ENCODE results near the gene CLDN9. TPM values are rescaled to one million over a fixed set of nuclear protein-coding genes. Genes with fewer than 3 reads are reported as not detected.

CLDN9 gene
- total RNA-seq, 1 donor from 2014 or later, result 2.2 TPM

DNA sequence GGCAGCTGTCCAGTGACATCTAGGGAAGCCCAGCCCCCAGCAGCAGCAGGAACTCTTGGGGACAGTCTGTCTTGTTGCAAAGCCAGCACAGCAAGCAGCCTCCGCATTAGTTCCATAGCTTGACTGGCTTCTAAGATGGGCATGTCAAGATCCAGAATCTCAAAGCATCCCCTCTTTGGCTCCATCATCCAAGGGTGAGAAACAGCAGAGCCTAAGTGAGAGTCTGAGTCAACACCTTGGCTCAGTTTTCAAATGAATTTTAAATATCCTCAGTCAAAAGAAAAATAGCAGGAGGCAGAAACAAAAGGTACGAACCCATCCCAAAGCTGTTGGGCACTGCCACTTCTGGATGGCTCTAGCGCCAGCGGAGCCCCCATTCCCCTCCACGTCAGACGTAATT lies 2.2 kb downstream of the CLDN9 start:
- Mint-ChIP-seq H3K36me3 (ENCODE audit: insufficient read depth) (peaks cover 13% of the 10 kb centered on the region), H3K4me3 (ENCODE audit: low read depth) (peak overlapping the region; percentile 93), H3K27ac (peak overlapping the region; percentile 97), H3K4me1 (ENCODE audit: low read depth) (peaks cover 52% of the 10 kb centered on the region), H3K27me3 (no peaks in the 10 kb centered on the region), H3K9me3 (ENCODE audit: low read depth) (no peaks in the 10 kb centered on the region)
- TF ChIP-seq, protein P1, sequence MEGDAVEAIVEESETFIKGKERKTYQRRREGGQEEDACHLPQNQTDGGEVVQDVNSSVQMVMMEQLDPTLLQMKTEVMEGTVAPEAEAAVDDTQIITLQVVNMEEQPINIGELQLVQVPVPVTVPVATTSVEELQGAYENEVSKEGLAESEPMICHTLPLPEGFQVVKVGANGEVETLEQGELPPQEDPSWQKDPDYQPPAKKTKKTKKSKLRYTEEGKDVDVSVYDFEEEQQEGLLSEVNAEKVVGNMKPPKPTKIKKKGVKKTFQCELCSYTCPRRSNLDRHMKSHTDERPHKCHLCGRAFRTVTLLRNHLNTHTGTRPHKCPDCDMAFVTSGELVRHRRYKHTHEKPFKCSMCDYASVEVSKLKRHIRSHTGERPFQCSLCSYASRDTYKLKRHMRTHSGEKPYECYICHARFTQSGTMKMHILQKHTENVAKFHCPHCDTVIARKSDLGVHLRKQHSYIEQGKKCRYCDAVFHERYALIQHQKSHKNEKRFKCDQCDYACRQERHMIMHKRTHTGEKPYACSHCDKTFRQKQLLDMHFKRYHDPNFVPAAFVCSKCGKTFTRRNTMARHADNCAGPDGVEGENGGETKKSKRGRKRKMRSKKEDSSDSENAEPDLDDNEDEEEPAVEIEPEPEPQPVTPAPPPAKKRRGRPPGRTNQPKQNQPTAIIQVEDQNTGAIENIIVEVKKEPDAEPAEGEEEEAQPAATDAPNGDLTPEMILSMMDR (IDR thresholded peaks at IDR 0.05; ENCODE audit: unreplicated experiment), result no peak
- DNase-seq (ENCODE audit: low spot score, unreplicated experiment), result no peak

DNA sequence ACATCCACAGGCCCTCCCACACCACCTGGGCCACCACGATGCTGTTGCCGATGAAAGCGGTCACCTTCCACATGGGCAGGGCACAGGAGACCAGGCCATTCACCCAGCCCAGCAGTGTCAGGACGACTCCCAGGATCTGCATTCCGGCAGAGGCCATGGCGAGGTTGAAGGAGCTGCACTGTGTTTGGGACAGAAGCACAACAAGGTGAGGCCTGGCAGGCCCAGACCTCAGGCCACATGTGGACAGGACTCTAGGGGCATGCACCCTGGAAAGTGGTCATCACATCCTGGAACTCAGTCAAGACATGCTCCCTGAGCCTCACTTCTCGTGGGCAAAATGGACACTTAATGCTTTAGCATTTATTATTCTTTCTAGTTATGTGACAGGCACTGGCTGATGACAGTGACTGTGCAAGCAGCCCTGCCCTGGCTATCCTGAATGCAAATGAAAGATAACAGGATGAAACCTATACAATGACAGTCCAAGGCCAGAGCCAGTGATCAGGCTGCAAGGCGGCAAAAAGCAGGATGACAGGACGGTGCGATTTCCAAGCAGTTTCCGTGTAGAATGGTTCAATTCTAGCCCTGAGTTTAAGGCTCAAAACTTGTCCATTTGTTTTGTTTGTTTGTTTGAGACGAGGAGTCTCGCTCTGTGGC lies 3.3 kb downstream of the CLDN9 start:
- H3K9me3 Mint-ChIP-seq (ENCODE audit: low read depth), result no peaks in the 10 kb centered on the region
- TF ChIP-seq, protein P1 (IDR thresholded peaks at IDR 0.05; ENCODE audit: unreplicated experiment), result no peak
- H3K36me3 Mint-ChIP-seq (ENCODE audit: insufficient read depth), result peaks cover 13% of the 10 kb centered on the region
- peak overlapping the region; percentile 97 for H3K27ac Mint-ChIP-seq
- no peaks in the 10 kb centered on the region for H3K27me3 Mint-ChIP-seq
- H3K4me3 Mint-ChIP-seq (ENCODE audit: low read depth), result peak overlapping the region; percentile 93
- no peak for DNase-seq (ENCODE audit: low spot score, unreplicated experiment)
- H3K4me1 Mint-ChIP-seq (ENCODE audit: low read depth), result peaks cover 53% of the 10 kb centered on the region

DNA sequence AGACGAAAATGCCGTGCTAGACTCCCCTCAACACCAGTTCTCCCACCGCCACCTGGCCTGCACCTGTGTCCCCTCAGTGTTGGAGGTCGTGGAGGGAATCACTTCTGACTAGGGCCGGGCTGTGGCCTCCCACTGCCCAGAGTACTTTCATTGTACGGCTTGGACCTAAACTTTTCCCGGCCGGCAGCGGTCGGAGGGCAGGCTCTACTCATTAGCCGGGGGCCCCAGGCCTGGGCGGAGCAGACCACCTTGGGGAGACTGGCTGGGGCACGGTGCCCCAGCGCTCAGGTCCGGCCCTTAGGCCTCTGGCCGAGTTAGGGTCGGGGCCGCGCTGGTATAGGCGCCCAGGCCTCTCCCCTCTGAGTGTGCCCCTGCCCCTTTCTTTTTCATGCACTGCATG lies 4.6 kb downstream of the CLDN9 start:
- no peak for DNase-seq (ENCODE audit: low spot score, unreplicated experiment)
- peaks cover 55% of the 10 kb centered on the region for H3K4me1 Mint-ChIP-seq (ENCODE audit: low read depth)
- TF ChIP-seq, protein P1 (IDR thresholded peaks at IDR 0.05; ENCODE audit: unreplicated experiment), result no peak
- no peaks in the 10 kb centered on the region for H3K27me3 Mint-ChIP-seq
- H3K27ac Mint-ChIP-seq, result peak overlapping the region; percentile 98
- H3K4me3 Mint-ChIP-seq (ENCODE audit: low read depth), result peak overlapping the region; percentile 93
- H3K36me3 Mint-ChIP-seq (ENCODE audit: insufficient read depth), result peaks cover 13% of the 10 kb centered on the region
- H3K9me3 Mint-ChIP-seq (ENCODE audit: low read depth), result no peaks in the 10 kb centered on the region

DNA sequence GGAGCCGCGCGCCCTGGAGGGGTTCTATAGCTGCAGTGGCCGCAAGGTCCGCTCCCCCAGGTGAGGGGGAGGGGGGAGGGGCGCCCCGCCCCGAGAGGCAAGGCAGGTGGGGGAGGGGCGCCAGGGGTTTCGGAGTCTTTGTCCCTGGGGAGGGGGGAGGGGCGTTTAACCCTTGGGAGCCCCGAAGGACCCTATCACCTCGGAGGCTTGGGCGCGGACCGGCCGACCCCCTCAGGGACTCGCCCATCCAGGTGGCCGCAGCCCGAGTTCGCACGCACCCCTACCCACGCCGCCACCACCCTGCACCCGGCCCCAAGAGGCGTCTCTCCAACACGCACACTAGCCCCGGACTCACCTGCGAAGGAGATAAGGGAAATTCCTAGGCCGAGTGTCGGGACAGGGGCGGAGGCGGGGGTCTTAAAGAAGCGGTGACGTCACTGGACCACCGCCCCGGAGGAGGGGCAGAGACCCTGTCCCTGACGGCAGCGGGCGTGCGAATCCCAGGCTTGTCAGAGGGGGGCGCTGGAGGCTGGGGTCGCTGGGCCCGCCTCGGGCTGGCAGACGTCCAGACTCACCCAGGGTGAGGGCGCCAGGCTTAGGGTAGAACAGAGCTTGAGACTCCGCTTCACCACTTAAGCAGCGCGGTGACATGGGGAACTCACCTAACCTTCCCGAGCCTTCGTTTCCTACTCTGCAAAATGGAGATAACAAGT lies 5.2 kb downstream of the CLDN9 start, which contains the start of gene CLDN6:
CLDN6 (minus strand) TSS at position 390 of the 713 bp plus-strand sequence. CDS start 2,162 bp downstream, outside the sequence.
- TF ChIP-seq, protein P1 (IDR thresholded peaks at IDR 0.05; ENCODE audit: unreplicated experiment), result peak; percentile 82
- Mint-ChIP-seq H3K4me1 (ENCODE audit: low read depth) (peaks cover 56% of the 10 kb centered on the region), H3K27me3 (no peaks in the 10 kb centered on the region), H3K9me3 (ENCODE audit: low read depth) (no peaks in the 10 kb centered on the region), H3K36me3 (ENCODE audit: insufficient read depth) (peaks cover 13% of the 10 kb centered on the region), H3K4me3 (ENCODE audit: low read depth) (peak within 1 kb of the TSS; percentile 93), H3K27ac (peak within 1 kb of the TSS; percentile 98)
- DNase-seq (ENCODE audit: low spot score, unreplicated experiment), result peak; percentile 97

DNA sequence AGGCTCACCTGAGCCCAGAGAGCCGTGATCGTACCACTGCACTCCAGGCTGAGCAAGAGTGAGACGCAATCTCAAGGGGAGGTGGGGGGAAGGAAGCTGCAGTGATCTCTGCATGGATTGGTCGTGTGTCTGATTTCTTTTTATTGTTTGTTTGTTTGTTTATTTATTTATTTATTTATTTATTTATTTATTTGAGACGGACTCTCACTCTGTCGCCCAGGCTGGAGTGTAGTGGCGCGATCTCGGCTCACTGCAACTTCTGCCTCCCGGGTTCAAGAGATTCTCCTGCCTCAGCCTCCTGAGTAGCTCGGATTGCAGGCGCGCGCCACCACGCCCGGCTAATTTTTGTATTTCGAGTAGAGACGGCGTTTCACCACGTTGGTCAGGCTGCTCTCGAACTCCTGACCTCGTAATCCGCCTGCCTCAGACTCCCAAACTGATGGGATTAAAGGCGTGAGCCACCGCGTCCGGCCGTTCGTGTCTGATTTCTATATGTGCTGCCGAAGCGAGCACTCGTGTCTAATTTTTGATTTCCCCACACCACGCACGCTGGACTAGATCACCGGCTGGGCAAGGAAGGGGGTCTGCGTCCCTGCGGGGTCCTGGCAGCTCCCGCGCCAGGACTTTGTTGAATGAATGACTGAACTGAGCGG lies 7.0 kb downstream of the CLDN9 start:
- H3K36me3 Mint-ChIP-seq (ENCODE audit: insufficient read depth), result peaks cover 11% of the 10 kb centered on the region
- TF ChIP-seq, protein P1 (IDR thresholded peaks at IDR 0.05; ENCODE audit: unreplicated experiment), result no peak
- H3K27me3 Mint-ChIP-seq, result no peaks in the 10 kb centered on the region
- H3K27ac Mint-ChIP-seq, result peak overlapping the region; percentile 99
- no peaks in the 10 kb centered on the region for H3K9me3 Mint-ChIP-seq (ENCODE audit: low read depth)
- H3K4me3 Mint-ChIP-seq (ENCODE audit: low read depth), result peak overlapping the region; percentile 91
- peaks cover 51% of the 10 kb centered on the region for H3K4me1 Mint-ChIP-seq (ENCODE audit: low read depth)
- no peak for DNase-seq (ENCODE audit: low spot score, unreplicated experiment)
